RWPE2 (cell line): Measurements from ENCODE around the gene TNS3.

ENCODE experiments used
- ATAC-seq: fragments of 200-7000 bp; cut with Tn5 transposase; 3 replicates; pipeline ENCODE4 v1.9.1; 2021; ENCODE audit warnings: low read depth
- DNase-seq: peaks from one replicate; pipeline ENCODE4 v3.0.0-alpha.2; 2020; ENCODE audit warnings: low spot score
- H3K27ac ChIP-seq: fragments of 450-650 bp; 2 replicates; pipeline ENCODE4 v1.5.1; 2017; ENCODE audit warnings: mild to moderate bottlenecking; ENCODE audit not compliant: poor library complexity, severe bottlenecking
- H3K27me3 ChIP-seq: fragments of 250-450 bp; sonication (Bioruptor Pico); 2 replicates; pipeline ENCODE4 v1.5.1; 2021; ENCODE audit warnings: mild to moderate bottlenecking, moderate library complexity; ENCODE audit not compliant: insufficient read depth, poor library complexity, severe bottlenecking
- H3K36me3 ChIP-seq: fragments of 250-450 bp; sonication (Bioruptor Pico); 2 replicates; pipeline ENCODE4 v1.5.1; 2020; ENCODE audit warnings: low read depth, mild to moderate bottlenecking, moderate library complexity
- H3K4me1 ChIP-seq: fragments of 250-450 bp; sonication (Bioruptor Pico); 2 replicates; pipeline ENCODE4 v1.5.1; 2021; ENCODE audit warnings: mild to moderate bottlenecking, moderate library complexity; ENCODE audit not compliant: insufficient read depth, poor library complexity, severe bottlenecking
- H3K4me3 ChIP-seq: fragments of 250-450 bp; sonication (Bioruptor Pico); 2 replicates; pipeline ENCODE4 v1.5.1; 2021; ENCODE audit warnings: mild to moderate bottlenecking, moderate library complexity; ENCODE audit not compliant: severe bottlenecking
- H3K9me3 ChIP-seq: fragments of 250-450 bp; sonication (Bioruptor Pico); 2 replicates; pipeline ENCODE4 v1.5.1; 2021; ENCODE audit warnings: mild to moderate bottlenecking, moderate library complexity; ENCODE audit not compliant: severe bottlenecking
- CTCF ChIP-seq: fragments of 450-650 bp; IDR thresholded peaks from one replicate; pipeline ENCODE4 v1.5.1; 2017; ENCODE audit warnings: mild to moderate bottlenecking, moderate library complexity; ENCODE audit not compliant: poor library complexity, severe bottlenecking

Gene TNS3

GRCh38 chr7:47239034-47239433 is 342.9 kb downstream of the TNS3 start:
- no peak for TF ChIP-seq CTCF
- Histone ChIP-seq H3K4me1 (no peaks in the 10 kb centered on the region), H3K4me3 (no peak overlapping the region), H3K27me3 (no peaks in the 10 kb centered on the region), H3K9me3 (no peaks in the 10 kb centered on the region), H3K36me3 (no peaks in the 10 kb centered on the region), H3K27ac (no peak overlapping the region)
- DNase-seq: no peak
- ATAC-seq: no peak

- no peak for TF ChIP-seq CTCF
- Histone ChIP-seq H3K4me3 (no peak overlapping the region), H3K9me3 (no peaks in the 10 kb centered on the region), H3K36me3 (no peaks in the 10 kb centered on the region), H3K27ac (no peak overlapping the region), H3K27me3 (no peaks in the 10 kb centered on the region), H3K4me1 (no peaks in the 10 kb centered on the region)
- DNase-seq (no peak), ATAC-seq (no peak)
Observed at GRCh38 chr7:47236480-47237129, 345.3 kb downstream of the TNS3 start.

- Histone ChIP-seq H3K4me1 (no peaks in the 10 kb centered on the region), H3K4me3 (no peak overlapping the region), H3K27me3 (no peaks in the 10 kb centered on the region), H3K27ac (no peak overlapping the region), H3K9me3 (no peaks in the 10 kb centered on the region), H3K36me3 (no peaks in the 10 kb centered on the region)
- no peak for TF ChIP-seq CTCF
- no peak for DNase-seq
- ATAC-seq: no peak
Observed at GRCh38 chr7:47233996-47234395, 347.9 kb downstream of the TNS3 start.

- Histone ChIP-seq H3K27me3 (no peaks in the 10 kb centered on the region), H3K36me3 (no peaks in the 10 kb centered on the region), H3K9me3 (no peaks in the 10 kb centered on the region), H3K4me1 (no peaks in the 10 kb centered on the region), H3K27ac (no peak overlapping the region), H3K4me3 (no peak overlapping the region)
- DNase-seq (no peak), ATAC-seq (peak; percentile 40; the same call in 1 of the 3 replicates)
- TF ChIP-seq CTCF: no peak
Observed at GRCh38 chr7:47232751-47233412, 349.0 kb downstream of the TNS3 start.

GRCh38 chr7:47231627-47232026 is 350.3 kb downstream of the TNS3 start:
- Histone ChIP-seq H3K4me1 (no peaks in the 10 kb centered on the region), H3K4me3 (no peak overlapping the region), H3K27ac (no peak overlapping the region), H3K36me3 (no peaks in the 10 kb centered on the region), H3K27me3 (no peaks in the 10 kb centered on the region), H3K9me3 (no peaks in the 10 kb centered on the region)
- TF ChIP-seq CTCF: no peak
- ATAC-seq (no peak), DNase-seq (no peak)
